IgD-negative memory B cell (primary cell): ENCODE data around the gene NUP98. TPM values are rescaled to one million over a fixed set of nuclear protein-coding genes. Genes with fewer than 3 reads are reported as not detected.

Source experiments
- H3K27ac Mint-ChIP-seq, 3 donors: one replicate each; pipeline ENCODE4 v1.8.0; 2020 to 2022; ENCODE audit warnings: mild to moderate bottlenecking in 3 of 3, mixed read lengths in 3 of 3, moderate library complexity in 1 of 3
- H3K27me3 Mint-ChIP-seq: one replicate; pipeline ENCODE4 v1.8.0; 2021; ENCODE audit warnings: mixed read lengths
- H3K36me3 Mint-ChIP-seq: one replicate; pipeline ENCODE4 v1.8.0; 2020; ENCODE audit warnings: mild to moderate bottlenecking, mixed read lengths
- H3K4me1 Mint-ChIP-seq, 3 donors: one replicate each; pipeline ENCODE4 v1.8.0; 2020 to 2022; ENCODE audit warnings: mixed read lengths in 3 of 3, mild to moderate bottlenecking in 1 of 3
- H3K4me3 Mint-ChIP-seq, 4 donors: one replicate each; pipeline ENCODE4 v1.8.0; 2020 to 2022; ENCODE audit warnings: mild to moderate bottlenecking in 4 of 4, mixed read lengths in 4 of 4, moderate library complexity in 3 of 4
- H3K9me3 Mint-ChIP-seq, 3 donors: one replicate each; pipeline ENCODE4 v1.8.0; 2020 to 2021; ENCODE audit warnings: mixed read lengths in 3 of 3, mild to moderate bottlenecking in 1 of 3
- polyA plus RNA-seq: library from polyadenylated mRNA; unstranded; fragments of 300-500 nt; fragmentation: Illumina TruSeq; gene quantifications from one replicate; pipeline ENCODE4 v1.2.3, GENCODE V29; 2021

NUP98 gene
- polyA plus RNA-seq, 1 donor from 2014 or later = 34.0 TPM

DNA sequence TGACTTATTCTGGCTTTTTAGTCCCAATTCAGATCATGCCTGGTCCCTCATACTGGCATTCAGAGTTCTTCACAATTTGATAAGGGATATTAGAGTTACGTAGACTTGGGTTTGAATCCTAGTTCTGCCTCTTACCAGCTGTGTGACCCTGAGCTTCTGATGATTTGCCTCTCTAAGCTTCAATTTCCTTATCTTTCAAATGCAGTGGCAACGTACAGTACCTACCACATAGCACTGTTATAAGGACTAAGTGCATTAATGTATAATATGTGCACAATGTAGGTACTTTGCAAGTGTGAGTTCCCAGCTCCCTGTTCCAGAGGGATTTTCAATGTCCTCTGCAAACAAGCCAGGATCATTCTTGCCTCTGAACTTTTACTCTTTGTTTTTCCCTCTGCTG lies 36.1 kb upstream of the NUP98 start:
- Mint-ChIP-seq H3K27me3 (no peaks in the 10 kb centered on the region), H3K9me3 (no peaks in the 10 kb centered on the region), H3K4me1 (peaks cover 57 to 70% (median 67%) of the 10 kb centered on the region in 3 donors), H3K4me3 (peak overlapping the region in 2 of 4 donors; percentile 33 to 86), H3K27ac (peak overlapping the region; percentile 55 to 84 (median 70)), H3K36me3 (no peaks in the 10 kb centered on the region)

DNA sequence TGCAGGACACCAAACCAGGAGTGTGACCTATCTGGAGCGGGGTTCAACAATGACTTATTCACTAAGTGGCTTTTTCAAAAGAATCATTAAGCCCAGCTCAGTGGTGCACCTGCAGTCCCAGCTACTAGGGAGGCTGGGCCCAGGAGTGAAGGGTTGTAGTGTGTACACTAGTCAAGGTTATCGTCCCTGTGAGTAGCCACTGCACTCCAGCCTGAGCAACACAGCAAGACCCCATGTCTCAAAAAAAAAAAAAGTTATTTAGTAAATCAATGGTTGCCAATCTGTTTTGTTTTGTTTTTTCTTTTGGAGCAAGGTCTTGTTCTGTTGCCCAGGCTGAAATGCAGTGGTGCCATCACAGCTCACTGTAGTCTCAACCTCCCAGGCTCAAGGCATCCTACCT lies 35.5 kb upstream of the NUP98 start:
- Mint-ChIP-seq H3K4me1 (peaks cover 51 to 64% (median 61%) of the 10 kb centered on the region in 3 donors), H3K27ac (peak overlapping the region in 2 of 3 donors; percentile 55 to 70), H3K27me3 (no peaks in the 10 kb centered on the region), H3K4me3 (no peak overlapping the region), H3K9me3 (no peaks in the 10 kb centered on the region), H3K36me3 (no peaks in the 10 kb centered on the region)

DNA sequence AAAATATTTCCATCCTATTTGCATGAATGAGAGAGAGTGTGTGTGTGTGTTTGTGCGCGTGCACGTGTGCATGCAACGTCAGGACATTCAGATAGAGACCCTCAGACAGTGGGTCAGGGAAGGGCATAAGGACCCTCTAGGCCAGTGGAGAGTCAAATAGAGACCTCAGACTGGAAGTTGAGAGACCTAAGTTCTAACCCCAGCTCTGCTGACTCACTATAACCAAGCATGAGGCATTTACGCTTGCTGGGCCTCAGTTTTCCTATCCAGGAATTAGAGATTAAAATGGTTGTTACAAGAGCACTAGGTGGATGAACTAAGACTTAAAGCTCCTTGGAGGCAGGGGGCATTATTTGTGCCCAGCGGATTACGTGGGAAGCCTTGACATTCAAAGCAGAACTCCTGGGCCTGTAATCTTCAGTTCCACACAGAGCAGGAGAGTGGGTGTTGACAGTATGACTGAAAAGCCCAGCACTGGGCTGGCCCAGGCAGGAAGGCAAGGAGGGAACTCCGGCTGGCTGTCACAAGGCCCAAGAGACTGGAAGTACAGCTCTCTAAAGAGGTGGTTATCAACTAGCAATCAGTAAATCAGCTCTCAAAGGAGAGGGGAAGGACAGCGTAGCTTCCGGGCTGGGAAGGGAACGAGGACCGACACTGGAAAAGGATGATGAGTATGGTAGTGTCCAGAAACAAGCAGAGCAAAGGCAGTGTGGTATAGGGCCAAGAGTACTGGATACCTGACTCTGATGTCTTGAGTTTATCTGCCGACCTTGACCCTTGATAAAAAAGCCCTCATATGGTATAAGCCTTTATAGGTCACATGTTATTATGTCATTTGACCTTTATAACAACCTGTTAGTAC lies 34.3 kb upstream of the NUP98 start:
- H3K4me1 Mint-ChIP-seq = peaks cover 45 to 55% (median 52%) of the 10 kb centered on the region in 3 donors
- H3K9me3 Mint-ChIP-seq = no peaks in the 10 kb centered on the region
- peaks cover 2% of the 10 kb centered on the region for H3K36me3 Mint-ChIP-seq
- no peaks in the 10 kb centered on the region for H3K27me3 Mint-ChIP-seq
- H3K27ac Mint-ChIP-seq = peak overlapping the region; percentile 70 to 90 (median 83)
- peak overlapping the region in 3 of 4 donors; percentile 20 to 55 (median 55) for H3K4me3 Mint-ChIP-seq

DNA sequence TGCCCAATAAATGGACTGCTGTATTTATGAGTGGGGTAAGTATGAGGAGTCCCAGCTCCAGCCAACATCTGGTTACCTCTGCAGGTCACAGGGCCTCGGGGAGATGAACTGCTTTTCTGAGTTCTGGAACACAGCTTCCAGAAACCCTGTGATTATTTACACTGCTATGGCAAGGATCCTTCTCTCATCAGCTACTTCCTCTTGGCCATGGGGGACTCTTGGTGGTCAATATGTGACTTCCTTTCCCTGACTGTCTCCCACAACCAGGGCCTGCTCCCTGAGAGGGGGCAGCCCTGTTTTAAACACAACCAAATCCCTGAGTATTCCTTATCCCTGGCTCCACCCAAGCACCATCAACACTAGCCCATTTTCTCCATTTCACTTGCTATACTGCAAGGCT lies 33.4 kb upstream of the NUP98 start:
- H3K4me3 Mint-ChIP-seq = peak overlapping the region in 2 of 4 donors; percentile 20 to 55
- H3K27me3 Mint-ChIP-seq = no peaks in the 10 kb centered on the region

DNA sequence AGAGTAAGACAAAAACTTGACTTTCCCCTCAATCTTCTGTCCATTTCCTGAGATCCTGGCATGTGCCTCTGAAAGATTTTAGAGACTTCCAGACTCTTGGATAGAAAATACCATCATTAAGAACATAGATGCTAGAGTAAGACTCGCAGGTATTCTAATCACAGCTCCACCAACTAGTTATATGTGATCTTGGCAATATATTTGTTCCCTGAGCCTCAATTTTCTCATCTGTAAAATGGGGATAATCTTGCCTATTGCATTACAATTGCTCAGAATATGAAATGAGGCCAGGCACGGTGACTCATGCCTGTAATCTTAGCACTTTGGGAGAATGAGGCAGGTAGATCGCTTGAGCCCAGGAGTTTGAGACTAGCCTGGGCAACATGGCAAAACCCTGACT lies 32.7 kb upstream of the NUP98 start:
- no peaks in the 10 kb centered on the region for H3K27me3 Mint-ChIP-seq
- no peak overlapping the region for H3K4me3 Mint-ChIP-seq
- peaks cover 39 to 48% (median 40%) of the 10 kb centered on the region in 3 donors for H3K4me1 Mint-ChIP-seq
- peaks cover 3% of the 10 kb centered on the region for H3K36me3 Mint-ChIP-seq
- H3K9me3 Mint-ChIP-seq = no peaks in the 10 kb centered on the region
- H3K27ac Mint-ChIP-seq = peak overlapping the region in 2 of 3 donors; percentile 9 to 70

More for the DNA sequence above, 33.4 kb upstream of the NUP98 start:
- Mint-ChIP-seq H3K27ac (peak overlapping the region in 2 of 3 donors; percentile 70 to 93), H3K36me3 (peaks cover 3% of the 10 kb centered on the region), H3K4me1 (peaks cover 45 to 51% (median 47%) of the 10 kb centered on the region in 3 donors), H3K9me3 (no peaks in the 10 kb centered on the region)

DNA sequence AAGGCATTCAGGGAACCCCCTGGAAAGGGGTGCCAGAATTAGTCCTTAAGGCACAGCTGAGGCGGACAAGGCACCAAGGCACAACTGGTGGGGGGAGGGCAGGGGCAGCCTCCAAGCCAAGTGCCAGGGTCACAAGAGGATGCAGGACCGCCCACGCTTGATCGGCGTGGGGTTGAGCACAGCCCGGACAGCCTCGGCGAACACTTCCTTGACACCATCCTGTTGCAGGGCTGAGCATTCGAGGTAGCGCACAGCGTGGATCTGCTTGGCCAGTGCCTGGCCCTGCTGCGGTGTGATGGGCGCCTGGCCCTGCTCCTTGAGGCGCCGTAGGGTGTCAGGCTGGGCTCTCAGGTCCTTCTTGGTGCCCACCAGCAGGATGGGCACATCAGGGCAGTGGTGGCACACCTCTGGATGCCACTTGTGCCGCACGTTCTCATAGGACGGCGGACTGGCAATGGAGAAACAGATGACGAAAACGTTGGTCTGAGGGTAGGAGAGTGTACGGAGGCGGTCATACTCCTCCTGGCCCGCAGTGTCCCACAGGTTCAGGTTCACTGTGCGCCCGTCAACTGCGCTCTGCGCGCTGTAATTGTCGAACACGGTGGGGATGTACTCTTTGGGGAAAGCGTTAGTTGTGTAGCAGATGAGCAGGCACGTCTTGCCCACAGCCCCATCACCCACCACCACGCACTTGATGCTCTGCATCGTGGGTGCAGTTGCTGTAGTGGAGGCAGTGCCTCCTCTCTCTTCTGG lies 30.3 kb upstream of the NUP98 start:
- H3K27me3 Mint-ChIP-seq = no peaks in the 10 kb centered on the region
- H3K4me1 Mint-ChIP-seq = peaks cover 26 to 33% (median 32%) of the 10 kb centered on the region in 3 donors
- no peaks in the 10 kb centered on the region for H3K9me3 Mint-ChIP-seq
- peak overlapping the region; percentile 4 to 83 (median 27) for H3K27ac Mint-ChIP-seq
- H3K4me3 Mint-ChIP-seq = no peak overlapping the region
- peaks cover 3% of the 10 kb centered on the region for H3K36me3 Mint-ChIP-seq

DNA sequence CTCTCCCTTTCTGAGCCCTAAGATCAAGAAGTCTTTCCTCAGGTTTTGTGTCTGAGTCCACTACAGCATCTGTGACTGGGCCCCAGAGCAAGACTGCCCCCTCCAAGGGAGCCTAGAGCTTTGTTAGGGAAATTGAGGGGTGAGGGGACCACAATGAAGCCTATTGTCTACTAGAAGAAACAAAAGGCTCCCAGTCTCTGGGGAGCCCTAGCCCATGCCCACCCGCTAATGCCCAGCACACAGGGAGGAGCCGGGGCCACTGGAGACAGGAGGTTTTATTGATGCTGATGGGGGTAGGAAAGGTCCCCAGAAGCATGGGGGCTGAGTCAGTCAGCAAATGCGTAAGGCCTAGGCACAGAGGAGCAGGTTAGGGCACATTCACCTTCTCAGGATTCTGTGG lies 29.4 kb upstream of the NUP98 start:
- H3K9me3 Mint-ChIP-seq = no peaks in the 10 kb centered on the region
- no peaks in the 10 kb centered on the region for H3K27me3 Mint-ChIP-seq
- H3K4me1 Mint-ChIP-seq = peaks cover 19 to 24% (median 24%) of the 10 kb centered on the region in 3 donors
- peak overlapping the region in 1 of 3 donors; percentile 83 for H3K27ac Mint-ChIP-seq
- no peak overlapping the region for H3K4me3 Mint-ChIP-seq
- H3K36me3 Mint-ChIP-seq = peaks cover 3% of the 10 kb centered on the region

DNA sequence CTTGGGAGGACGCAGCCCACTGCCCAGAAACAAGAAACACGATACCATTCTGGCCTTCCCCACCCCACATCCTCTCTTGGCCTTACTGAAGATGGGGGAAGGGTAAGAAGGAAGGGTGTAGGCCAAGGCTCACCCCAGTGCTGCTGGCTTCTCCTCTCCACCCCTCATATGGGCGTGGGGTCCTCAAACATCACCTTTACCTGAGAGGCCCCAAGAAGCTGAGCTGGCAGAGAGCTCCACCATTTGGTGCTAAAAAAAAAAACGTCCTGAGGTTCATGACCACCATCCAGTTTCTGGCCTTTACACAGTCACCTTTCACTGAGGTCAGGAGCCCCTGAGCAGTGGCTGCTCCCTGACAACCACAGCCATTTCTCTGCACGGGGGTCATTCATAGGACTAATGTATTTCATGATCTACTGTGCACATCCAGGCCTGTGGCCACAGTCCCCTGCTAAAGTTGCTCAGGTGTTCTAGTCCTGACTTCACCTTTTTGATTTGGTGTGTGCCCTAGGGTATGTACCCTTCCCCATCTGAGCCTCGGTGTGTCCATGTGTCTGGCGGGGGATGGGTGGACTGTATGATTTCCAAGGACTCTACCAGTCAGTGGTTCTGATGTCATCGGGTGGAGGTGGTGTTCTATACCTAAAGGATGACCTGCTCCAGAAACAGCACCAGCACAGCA lies 28.3 kb upstream of the NUP98 start:
- peak overlapping the region; percentile 78 to 88 (median 83) for H3K27ac Mint-ChIP-seq
- H3K27me3 Mint-ChIP-seq = no peaks in the 10 kb centered on the region
- no peaks in the 10 kb centered on the region for H3K9me3 Mint-ChIP-seq
- H3K4me1 Mint-ChIP-seq = peaks cover 11 to 17% (median 13%) of the 10 kb centered on the region in 3 donors
- H3K4me3 Mint-ChIP-seq = no peak overlapping the region
- H3K36me3 Mint-ChIP-seq = peaks cover 3% of the 10 kb centered on the region

DNA sequence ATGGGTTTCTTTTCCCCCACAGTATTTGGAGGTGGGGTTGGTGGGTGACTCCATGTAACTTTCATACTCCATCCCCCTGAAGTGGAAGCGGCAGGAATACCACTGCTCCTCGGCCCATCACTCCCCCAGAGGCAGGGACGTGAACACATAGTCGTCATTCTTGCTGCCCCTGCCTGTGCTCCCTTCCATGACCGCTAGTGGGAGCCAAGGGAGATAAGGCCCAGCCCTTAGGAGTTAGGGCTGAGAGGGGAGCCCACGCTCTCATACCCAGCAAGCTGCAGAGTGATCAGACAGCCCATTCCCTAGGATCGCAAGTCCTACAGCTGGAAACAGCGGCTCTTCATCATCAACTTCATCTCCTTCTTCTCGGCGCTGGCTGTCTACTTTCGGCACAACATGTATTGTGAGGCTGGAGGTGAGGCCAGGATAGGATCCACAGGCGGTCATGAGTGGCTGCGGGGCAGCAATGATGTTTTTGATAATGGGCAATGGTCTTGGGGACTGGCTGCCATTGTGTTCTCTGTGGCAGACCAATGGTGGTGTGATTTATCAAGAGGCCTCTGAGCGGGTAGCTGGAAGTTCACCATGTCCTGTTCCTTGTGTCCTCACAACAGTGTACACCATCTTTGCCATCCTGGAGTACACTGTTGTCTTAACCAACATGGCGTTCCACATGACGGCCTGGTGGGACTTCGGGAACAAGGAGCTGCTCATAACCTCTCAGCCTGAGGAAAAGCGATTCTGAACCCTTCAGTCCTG lies 27.5 kb upstream of the NUP98 start:
- Mint-ChIP-seq H3K4me1 (peaks cover 7 to 16% (median 12%) of the 10 kb centered on the region in 3 donors), H3K36me3 (peaks cover 3% of the 10 kb centered on the region), H3K27ac (peak overlapping the region; percentile 57 to 88 (median 78)), H3K9me3 (no peaks in the 10 kb centered on the region), H3K27me3 (no peaks in the 10 kb centered on the region), H3K4me3 (peak overlapping the region in 1 of 4 donors; percentile 12)

DNA sequence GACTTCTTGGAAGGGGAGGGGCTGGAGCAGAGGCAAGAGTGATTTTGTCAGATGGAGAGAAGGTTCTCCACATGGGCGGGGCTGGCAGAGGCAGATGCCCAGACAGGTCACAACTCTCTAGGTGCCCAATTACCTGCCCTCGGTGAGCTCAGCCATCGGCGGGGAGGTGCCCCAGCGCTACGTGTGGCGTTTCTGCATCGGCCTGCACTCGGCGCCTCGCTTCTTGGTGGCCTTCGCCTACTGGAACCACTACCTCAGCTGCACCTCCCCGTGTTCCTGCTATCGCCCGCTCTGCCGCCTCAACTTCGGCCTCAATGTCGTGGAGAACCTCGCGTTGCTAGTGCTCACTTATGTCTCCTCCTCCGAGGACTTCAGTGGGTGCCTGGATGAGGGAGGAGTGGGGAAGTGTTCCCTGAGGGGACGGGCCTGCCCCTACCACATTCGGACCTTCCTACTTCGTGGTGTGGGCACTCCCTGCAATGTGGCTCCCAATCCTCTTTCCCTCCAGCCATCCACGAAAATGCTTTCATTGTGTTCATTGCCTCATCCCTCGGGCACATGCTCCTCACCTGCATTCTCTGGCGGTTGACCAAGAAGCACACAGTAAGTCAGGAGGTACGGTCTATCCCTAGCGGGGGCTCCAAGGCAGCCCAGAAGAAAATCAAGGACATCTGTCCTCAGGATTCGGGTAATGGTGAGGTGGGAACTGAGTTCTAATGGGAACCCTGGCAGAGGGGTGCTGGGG lies 26.6 kb upstream of the NUP98 start:
- H3K4me1 Mint-ChIP-seq = peaks cover 7 to 16% (median 12%) of the 10 kb centered on the region in 3 donors
- H3K9me3 Mint-ChIP-seq = no peaks in the 10 kb centered on the region
- H3K4me3 Mint-ChIP-seq = no peak overlapping the region
- H3K27me3 Mint-ChIP-seq = no peaks in the 10 kb centered on the region
- H3K36me3 Mint-ChIP-seq = peaks cover 5% of the 10 kb centered on the region
- H3K27ac Mint-ChIP-seq = peak overlapping the region; percentile 11 to 88 (median 57)

DNA sequence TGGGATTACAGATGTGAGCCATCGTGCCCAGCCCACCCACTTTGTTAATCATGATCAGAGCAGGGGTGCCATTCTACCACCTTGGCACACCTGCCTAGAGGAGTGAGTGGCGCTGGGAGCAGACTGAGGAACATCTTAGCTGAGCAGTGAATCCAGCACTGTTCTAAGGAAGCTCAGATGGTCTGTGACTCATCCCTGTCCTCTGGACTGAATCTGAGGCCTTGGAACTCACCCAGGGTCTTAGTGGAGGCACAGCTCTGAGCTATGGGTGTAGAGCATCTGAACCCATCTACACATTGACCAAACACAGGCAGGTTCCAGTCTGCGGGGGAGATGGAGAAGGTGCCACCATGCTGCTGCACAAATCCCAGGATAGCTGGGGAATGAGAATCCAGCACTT lies 25.9 kb upstream of the NUP98 start:
- no peaks in the 10 kb centered on the region for H3K27me3 Mint-ChIP-seq
- H3K36me3 Mint-ChIP-seq = peaks cover 5% of the 10 kb centered on the region
- H3K4me1 Mint-ChIP-seq = peaks cover 7 to 17% (median 12%) of the 10 kb centered on the region in 3 donors
- H3K27ac Mint-ChIP-seq = peak overlapping the region in 1 of 3 donors; percentile 11
- H3K4me3 Mint-ChIP-seq = no peak overlapping the region
- no peaks in the 10 kb centered on the region for H3K9me3 Mint-ChIP-seq

DNA sequence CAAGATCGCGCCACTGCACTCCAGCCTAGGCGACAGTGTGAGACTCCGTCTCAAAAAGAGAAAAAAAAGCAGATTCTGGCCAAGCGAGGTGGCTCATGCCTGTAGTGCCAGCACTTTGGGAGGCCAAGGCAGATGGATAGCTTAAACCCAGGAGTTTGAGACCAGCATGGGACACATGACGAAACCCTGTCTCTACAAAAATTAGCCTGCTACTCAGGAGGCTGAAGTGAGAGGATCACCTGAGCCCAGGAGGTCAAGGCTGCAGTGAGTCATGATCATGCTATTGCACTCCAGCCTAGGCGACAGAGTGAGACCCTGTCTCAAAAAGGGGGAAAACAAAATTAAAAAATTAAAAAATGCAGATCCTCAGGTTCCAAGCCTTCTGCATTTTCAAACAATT lies 25.0 kb upstream of the NUP98 start:
- H3K4me3 Mint-ChIP-seq = no peak overlapping the region
- no peaks in the 10 kb centered on the region for H3K27me3 Mint-ChIP-seq
- H3K9me3 Mint-ChIP-seq = no peaks in the 10 kb centered on the region
- no peak overlapping the region for H3K27ac Mint-ChIP-seq
- peaks cover 7 to 17% (median 12%) of the 10 kb centered on the region in 3 donors for H3K4me1 Mint-ChIP-seq
- peaks cover 5% of the 10 kb centered on the region for H3K36me3 Mint-ChIP-seq

DNA sequence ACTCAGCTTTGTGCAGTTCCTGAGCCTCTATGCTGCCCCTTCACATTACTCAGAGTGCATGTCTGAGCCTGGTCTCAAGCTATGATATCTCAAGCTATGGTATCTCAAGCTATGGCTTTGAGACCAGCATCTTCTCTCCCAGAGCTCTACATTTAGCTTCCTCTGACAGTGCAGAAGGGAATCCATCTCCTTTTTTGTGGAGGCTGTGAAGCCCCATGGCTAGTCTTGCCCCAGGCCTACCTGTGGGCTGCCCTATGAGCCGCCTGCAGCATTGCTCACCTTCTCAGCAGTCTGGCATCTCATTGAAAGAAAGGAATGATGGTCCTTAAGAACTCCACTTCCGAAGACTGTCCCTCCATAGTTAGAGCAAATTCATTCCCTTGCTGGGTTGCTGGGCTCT lies 23.6 kb upstream of the NUP98 start:
- Mint-ChIP-seq H3K9me3 (no peaks in the 10 kb centered on the region), H3K27me3 (no peaks in the 10 kb centered on the region), H3K4me3 (no peak overlapping the region), H3K36me3 (peaks cover 2% of the 10 kb centered on the region), H3K4me1 (peaks cover 7 to 15% (median 12%) of the 10 kb centered on the region in 3 donors), H3K27ac (no peak overlapping the region)
